Stimulated activated CD4-positive, alpha-beta T cell treated with anti-CD3 and anti-CD28 coated beads, Interleukin-4, amount 100 ng/mL, for 24 hours (primary cell): ENCODE measurements around the gene MOV10L1.

Source experiments
- DNase-seq: peaks from one replicate; pipeline ENCODE4 v3.0.0-alpha.2; 2020

Gene MOV10L1

GRCh38 chr22:50089682-50090411, at the start of gene MOV10L1:
Gene MOV10L1 (plus strand): TSS chr22:50090006. CDS start chr22:50090089, 83 bp downstream.
- DNase-seq = no peak

GRCh38 chr22:50040717-50041116, 49.1 kb upstream of the MOV10L1 start:
- DNase-seq = no peak

- DNase-seq = no peak
These were observed 48.3 kb upstream of the MOV10L1 start for GRCh38 chr22:50041361-50042065.

- DNase-seq = no peak
These were observed 45.2 kb upstream of the MOV10L1 start for GRCh38 chr22:50044485-50045118.

- DNase-seq = no peak
These were observed 44.4 kb upstream of the MOV10L1 start for GRCh38 chr22:50045211-50046018.

- no peak for DNase-seq
These were observed 43.8 kb upstream of the MOV10L1 start for GRCh38 chr22:50046019-50046415.

- no peak for DNase-seq
These were observed 43.1 kb upstream of the MOV10L1 start for GRCh38 chr22:50046481-50047245.

- DNase-seq = no peak
These were observed 42.5 kb upstream of the MOV10L1 start for GRCh38 chr22:50047346-50047745.

- DNase-seq = no peak
These were observed 41.6 kb upstream of the MOV10L1 start for GRCh38 chr22:50048061-50048765.

GRCh38 chr22:50048836-50049235, 41.0 kb upstream of the MOV10L1 start:
- DNase-seq = no peak

- no peak for DNase-seq
These were observed 40.3 kb upstream of the MOV10L1 start for GRCh38 chr22:50049299-50050195.

GRCh38 chr22:50051930-50052329, 37.9 kb upstream of the MOV10L1 start:
- no peak for DNase-seq

- no peak for DNase-seq
These were observed 35.9 kb upstream of the MOV10L1 start for GRCh38 chr22:50053861-50054260.

- no peak for DNase-seq
These were observed 33.4 kb upstream of the MOV10L1 start for GRCh38 chr22:50056214-50056972.

GRCh38 chr22:50057278-50058060, 32.3 kb upstream of the MOV10L1 start:
- DNase-seq = no peak

- no peak for DNase-seq
These were observed 31.5 kb upstream of the MOV10L1 start, which contains the start of gene TTLL8 for GRCh38 chr22:50058061-50058905. Gene TTLL8 (minus strand): TSS chr22:50058298.
